ENCODE data around the gene PSAPL1.

DNA sequence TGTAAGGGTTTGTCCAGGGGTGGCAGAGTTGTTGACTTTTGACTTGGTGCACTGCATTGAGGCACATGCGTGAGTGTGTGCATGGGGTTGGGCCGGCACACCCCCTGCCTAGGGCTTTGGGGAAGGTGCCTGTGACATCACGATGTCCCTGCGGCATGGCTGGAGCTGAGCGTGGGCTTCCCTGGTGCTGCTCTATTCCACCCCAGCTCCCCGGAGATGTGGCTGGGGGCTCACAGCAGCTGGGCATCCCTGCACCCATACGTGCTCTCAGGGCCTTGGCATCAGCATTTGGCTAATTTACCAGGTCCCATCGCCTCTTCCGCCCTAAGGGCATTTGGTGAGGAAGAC, 5.7 kb downstream of the PSAPL1 start:
- TF ChIP-seq, protein P1, sequence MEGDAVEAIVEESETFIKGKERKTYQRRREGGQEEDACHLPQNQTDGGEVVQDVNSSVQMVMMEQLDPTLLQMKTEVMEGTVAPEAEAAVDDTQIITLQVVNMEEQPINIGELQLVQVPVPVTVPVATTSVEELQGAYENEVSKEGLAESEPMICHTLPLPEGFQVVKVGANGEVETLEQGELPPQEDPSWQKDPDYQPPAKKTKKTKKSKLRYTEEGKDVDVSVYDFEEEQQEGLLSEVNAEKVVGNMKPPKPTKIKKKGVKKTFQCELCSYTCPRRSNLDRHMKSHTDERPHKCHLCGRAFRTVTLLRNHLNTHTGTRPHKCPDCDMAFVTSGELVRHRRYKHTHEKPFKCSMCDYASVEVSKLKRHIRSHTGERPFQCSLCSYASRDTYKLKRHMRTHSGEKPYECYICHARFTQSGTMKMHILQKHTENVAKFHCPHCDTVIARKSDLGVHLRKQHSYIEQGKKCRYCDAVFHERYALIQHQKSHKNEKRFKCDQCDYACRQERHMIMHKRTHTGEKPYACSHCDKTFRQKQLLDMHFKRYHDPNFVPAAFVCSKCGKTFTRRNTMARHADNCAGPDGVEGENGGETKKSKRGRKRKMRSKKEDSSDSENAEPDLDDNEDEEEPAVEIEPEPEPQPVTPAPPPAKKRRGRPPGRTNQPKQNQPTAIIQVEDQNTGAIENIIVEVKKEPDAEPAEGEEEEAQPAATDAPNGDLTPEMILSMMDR (IDR thresholded peaks at IDR 0.05; ENCODE audit: insufficient read depth, low read length): no peak
- TF ChIP-seq GABPA (IDR thresholded peaks at IDR 0.05; ENCODE audit: low read depth) (no peak), POLR2AphosphoS5 (IDR thresholded peaks at IDR 0.05; ENCODE audit: low read depth) (no peak)
